ENCODE data around the gene ZNF609.

- TF ChIP-seq CEBPB (IDR thresholded peaks at IDR 0.05; ENCODE audit: borderline replicate concordance in 1 of 2, low read depth in 2 of 2, low read length in 2 of 2) (no peak), RFX5 (IDR thresholded peaks at IDR 0.05; ENCODE audit: low read depth, low read length) (no peak), EZH2 (IDR thresholded peaks at IDR 0.05; ENCODE audit: borderline replicate concordance, control insufficient read depth, low read depth, low read length) (no peak), REST (IDR thresholded peaks at IDR 0.05; ENCODE audit: low read depth, low read length) (no peak), EP300 (IDR thresholded peaks at IDR 0.05; ENCODE audit: borderline replicate concordance in 1 of 2, control insufficient read depth in 1 of 2, low read depth in 2 of 2, low read length in 2 of 2) (no peak), NFIC (IDR thresholded peaks at IDR 0.05; ENCODE audit: low read depth, low read length) (no peak), BHLHE40 (IDR thresholded peaks at IDR 0.05; ENCODE audit: borderline replicate concordance in 1 of 2, low read depth in 2 of 2, low read length in 1 of 2) (no peak)
- TF ChIP-seq, protein P1, sequence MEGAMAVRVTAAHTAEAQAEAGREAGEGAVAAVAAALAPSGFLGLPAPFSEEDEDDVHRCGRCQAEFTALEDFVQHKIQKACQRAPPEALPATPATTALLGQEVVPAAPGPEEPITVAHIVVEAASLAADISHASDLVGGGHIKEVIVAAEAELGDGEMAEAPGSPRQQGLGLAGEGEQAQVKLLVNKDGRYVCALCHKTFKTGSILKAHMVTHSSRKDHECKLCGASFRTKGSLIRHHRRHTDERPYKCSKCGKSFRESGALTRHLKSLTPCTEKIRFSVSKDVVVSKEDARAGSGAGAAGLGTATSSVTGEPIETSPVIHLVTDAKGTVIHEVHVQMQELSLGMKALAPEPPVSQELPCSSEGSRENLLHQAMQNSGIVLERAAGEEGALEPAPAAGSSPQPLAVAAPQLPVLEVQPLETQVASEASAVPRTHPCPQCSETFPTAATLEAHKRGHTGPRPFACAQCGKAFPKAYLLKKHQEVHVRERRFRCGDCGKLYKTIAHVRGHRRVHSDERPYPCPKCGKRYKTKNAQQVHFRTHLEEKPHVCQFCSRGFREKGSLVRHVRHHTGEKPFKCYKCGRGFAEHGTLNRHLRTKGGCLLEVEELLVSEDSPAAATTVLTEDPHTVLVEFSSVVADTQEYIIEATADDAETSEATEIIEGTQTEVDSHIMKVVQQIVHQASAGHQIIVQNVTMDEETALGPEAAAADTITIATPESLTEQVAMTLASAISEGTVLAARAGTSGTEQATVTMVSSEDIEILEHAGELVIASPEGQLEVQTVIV (IDR thresholded peaks at IDR 0.05; ENCODE audit: borderline replicate concordance, partially characterized antibody) = no peak
- TF ChIP-seq, protein P2, sequence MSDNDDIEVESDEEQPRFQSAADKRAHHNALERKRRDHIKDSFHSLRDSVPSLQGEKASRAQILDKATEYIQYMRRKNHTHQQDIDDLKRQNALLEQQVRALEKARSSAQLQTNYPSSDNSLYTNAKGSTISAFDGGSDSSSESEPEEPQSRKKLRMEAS (IDR thresholded peaks at IDR 0.05; ENCODE audit: low read depth, low read length) = no peak
- TF ChIP-seq, protein P3, sequence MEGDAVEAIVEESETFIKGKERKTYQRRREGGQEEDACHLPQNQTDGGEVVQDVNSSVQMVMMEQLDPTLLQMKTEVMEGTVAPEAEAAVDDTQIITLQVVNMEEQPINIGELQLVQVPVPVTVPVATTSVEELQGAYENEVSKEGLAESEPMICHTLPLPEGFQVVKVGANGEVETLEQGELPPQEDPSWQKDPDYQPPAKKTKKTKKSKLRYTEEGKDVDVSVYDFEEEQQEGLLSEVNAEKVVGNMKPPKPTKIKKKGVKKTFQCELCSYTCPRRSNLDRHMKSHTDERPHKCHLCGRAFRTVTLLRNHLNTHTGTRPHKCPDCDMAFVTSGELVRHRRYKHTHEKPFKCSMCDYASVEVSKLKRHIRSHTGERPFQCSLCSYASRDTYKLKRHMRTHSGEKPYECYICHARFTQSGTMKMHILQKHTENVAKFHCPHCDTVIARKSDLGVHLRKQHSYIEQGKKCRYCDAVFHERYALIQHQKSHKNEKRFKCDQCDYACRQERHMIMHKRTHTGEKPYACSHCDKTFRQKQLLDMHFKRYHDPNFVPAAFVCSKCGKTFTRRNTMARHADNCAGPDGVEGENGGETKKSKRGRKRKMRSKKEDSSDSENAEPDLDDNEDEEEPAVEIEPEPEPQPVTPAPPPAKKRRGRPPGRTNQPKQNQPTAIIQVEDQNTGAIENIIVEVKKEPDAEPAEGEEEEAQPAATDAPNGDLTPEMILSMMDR (IDR thresholded peaks at IDR 0.05 in 2 of 3, conservative IDR thresholded peaks at IDR 0.05 in 1 of 3; ENCODE audit: control insufficient read depth in 2 of 3, extremely low read depth in 1 of 3, insufficient read depth in 1 of 3, low read depth in 3 of 3, low read length in 3 of 3) = no peak
- TF ChIP-seq, protein P4, sequence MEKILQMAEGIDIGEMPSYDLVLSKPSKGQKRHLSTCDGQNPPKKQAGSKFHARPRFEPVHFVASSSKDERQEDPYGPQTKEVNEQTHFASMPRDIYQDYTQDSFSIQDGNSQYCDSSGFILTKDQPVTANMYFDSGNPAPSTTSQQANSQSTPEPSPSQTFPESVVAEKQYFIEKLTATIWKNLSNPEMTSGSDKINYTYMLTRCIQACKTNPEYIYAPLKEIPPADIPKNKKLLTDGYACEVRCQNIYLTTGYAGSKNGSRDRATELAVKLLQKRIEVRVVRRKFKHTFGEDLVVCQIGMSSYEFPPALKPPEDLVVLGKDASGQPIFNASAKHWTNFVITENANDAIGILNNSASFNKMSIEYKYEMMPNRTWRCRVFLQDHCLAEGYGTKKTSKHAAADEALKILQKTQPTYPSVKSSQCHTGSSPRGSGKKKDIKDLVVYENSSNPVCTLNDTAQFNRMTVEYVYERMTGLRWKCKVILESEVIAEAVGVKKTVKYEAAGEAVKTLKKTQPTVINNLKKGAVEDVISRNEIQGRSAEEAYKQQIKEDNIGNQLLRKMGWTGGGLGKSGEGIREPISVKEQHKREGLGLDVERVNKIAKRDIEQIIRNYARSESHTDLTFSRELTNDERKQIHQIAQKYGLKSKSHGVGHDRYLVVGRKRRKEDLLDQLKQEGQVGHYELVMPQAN (conservative IDR thresholded peaks at IDR 0.05) = no peak
These were observed 219.7 kb downstream of the ZNF609 start for GRCh38 chr15:64680097-64680496.
